Panc1 (cell line): ENCODE data around the gene GPR119. TPM values are rescaled to one million over a fixed set of nuclear protein-coding genes. Genes with fewer than 3 reads are reported as not detected.

Experiments used
- ATAC-seq: fragments of 200-7000 bp; cut with Tn5 transposase; 2 replicates; pipeline ENCODE4 v1.9.1; 2020; ENCODE audit warnings: mild to moderate bottlenecking, moderate library complexity
- BruUV-seq: library from RNA; stranded (reverse); fragments of 400-500 nt; replicated peaks from 2 replicates; lab custom pipeline; 2021; lab: Mats Ljungman, UMichigan
- CTCF ChIA-PET: fragments of 300-600 bp; sonication (Branson Sonifier 250); formaldehyde crosslinking; loops from one replicate; lab custom pipeline; 2022; ENCODE audit warnings: antibody characterized with exemption; lab: Charles Lee
- POLR2A ChIA-PET: fragments of 300-600 bp; sonication (Branson Sonifier 250); formaldehyde crosslinking; loops from one replicate; lab custom pipeline; 2022; ENCODE audit warnings: antibody characterized with exemption; lab: Charles Lee
- DNase-seq: peaks from one replicate; pipeline ENCODE4 v3.0.0-alpha.2; 2010; ENCODE audit warnings: low read depth, low spot score
- H3K27ac ChIP-seq: 2 replicates; pipeline ENCODE4 v1.5.1; 2011; ENCODE audit warnings: mild to moderate bottlenecking, low read length, inconsistent platforms
- H3K27me3 ChIP-seq: fragments of 200-500 bp; sonication (Bioruptor generic); 2 replicates; pipeline ENCODE4 v1.6.0; 2014; ENCODE audit warnings: low read length, inconsistent platforms; ENCODE audit not compliant: control insufficient read depth, insufficient read depth
- H3K36me3 ChIP-seq: fragments of 200-500 bp; sonication (Bioruptor generic); 2 replicates; pipeline ENCODE4 v1.5.1; 2014; ENCODE audit warnings: inconsistent platforms, mild to moderate bottlenecking, low read length, moderate library complexity; ENCODE audit not compliant: control insufficient read depth, insufficient read depth
- H3K4me1 ChIP-seq: 2 replicates; pipeline ENCODE4 v1.5.1; 2011; ENCODE audit warnings: inconsistent platforms, mild to moderate bottlenecking, low read length, moderate library complexity; ENCODE audit not compliant: control insufficient read depth, insufficient read depth
- H3K4me3 ChIP-seq, 2 experiments: 2 replicates each; pipeline ENCODE4 v1.5.1; 2011 to 2012; ENCODE audit warnings: low read depth in 2 of 2, low read length in 2 of 2, mild to moderate bottlenecking in 2 of 2, inconsistent platforms in 1 of 2, moderate library complexity in 1 of 2
- H3K9me3 ChIP-seq: fragments of 200-500 bp; sonication (Bioruptor generic); 2 replicates; pipeline ENCODE4 v1.5.1; 2014; ENCODE audit warnings: low read depth, mild to moderate bottlenecking, inconsistent platforms, low read length, moderate library complexity; ENCODE audit not compliant: control insufficient read depth, insufficient read depth
- CTCF ChIP-seq: fragments of 450-650 bp; IDR thresholded peaks from 2 replicates; pipeline ENCODE4 v1.5.1; 2017; ENCODE audit warnings: mild to moderate bottlenecking
- POLR2AphosphoS5 ChIP-seq: IDR thresholded peaks from 2 replicates; pipeline ENCODE4 v1.6.1; 2012; ENCODE audit warnings: mild to moderate bottlenecking, low read depth, low read length, moderate library complexity
- REST ChIP-seq, 2 experiments: IDR thresholded peaks; 2 replicates each; pipeline ENCODE4 v1.6.1; 2011 to 2012; ENCODE audit warnings: low read depth in 2 of 2, control low read depth in 1 of 2, low read length in 1 of 2, mild to moderate bottlenecking in 1 of 2, moderate library complexity in 1 of 2; ENCODE audit not compliant: insufficient read depth in 1 of 2
- SIN3A ChIP-seq: IDR thresholded peaks from 2 replicates; pipeline ENCODE4 v1.6.1; 2012; ENCODE audit warnings: low read depth, mild to moderate bottlenecking, low read length, moderate library complexity, borderline replicate concordance; ENCODE audit not compliant: insufficient read depth
- TCF7L2 ChIP-seq: IDR thresholded peaks from 2 replicates; pipeline ENCODE4 v1.6.1; 2011; ENCODE audit warnings: mild to moderate bottlenecking, low read depth, low read length, inconsistent platforms
- in situ Hi-C: cut with HindIII; loops from 2 replicates; pipeline ENCODE4 v1.10.0; 2016; ENCODE audit warnings: low sequenced_read_pairs, low pct_unique_long_range_greater_than_20kb
- intact Hi-C: fragments of 100-400 bp; cut with micrococcal nuclease; formaldehyde crosslinking; loops from one replicate; pipeline ENCODE4 v1.10.0; 2022; ENCODE audit not compliant: unreplicated experiment
- total RNA-seq: library from RNA; stranded (reverse); gene quantifications from one replicate; pipeline ENCODE4 v1.2.1, GENCODE V29; 2021; ENCODE audit not compliant: unreplicated experiment

GPR119 gene
- total RNA-seq, 1 experiment from 2014 or later: not detected

GRCh38 chrX:130419263-130419662 lies 33.8 kb upstream of the GPR119 start:
- H3K4me1 ChIP-seq: no peaks in the 10 kb centered on the region
- TF ChIP-seq TCF7L2 (no peak), SIN3A (no peak), CTCF (no peak), POLR2AphosphoS5 (no peak)
- H3K9me3 ChIP-seq: no peaks in the 10 kb centered on the region
- no peaks in the 10 kb centered on the region; the same call in 1 of the 2 replicates for H3K27me3 ChIP-seq
- no peak for DNase-seq
- in situ Hi-C loops (no loop called here), intact Hi-C loops (no loop called here)
- no peak overlapping the region for H3K27ac ChIP-seq
- no peak overlapping the region for H3K4me3 ChIP-seq
- H3K36me3 ChIP-seq: no peaks in the 10 kb centered on the region
- BruUV-seq: no TSS peak
- no peak for ATAC-seq
- ChIA-PET POLR2A (no interaction called here), CTCF (no interaction called here)

- DNase-seq (no peak), ATAC-seq (no peak)
- BruUV-seq: no TSS peak
- intact Hi-C loops: no loop called here
- in situ Hi-C loops: no loop called here
- Histone ChIP-seq H3K9me3 (no peaks in the 10 kb centered on the region), H3K27ac (no peak overlapping the region), H3K4me3 (no peak overlapping the region), H3K4me1 (no peaks in the 10 kb centered on the region), H3K36me3 (no peaks in the 10 kb centered on the region), H3K27me3 (no peaks in the 10 kb centered on the region; the same call in 1 of the 2 replicates)
- CTCF ChIA-PET: no interaction called here
- TF ChIP-seq CTCF (no peak), REST (IDR thresholded peaks at IDR 0.05; ENCODE audit: insufficient read depth in 1 of 2, low read depth in 2 of 2, low read length in 1 of 2) (no peak), POLR2AphosphoS5 (no peak), SIN3A (no peak), TCF7L2 (no peak)
- POLR2A ChIA-PET: no interaction called here
These were observed 33.3 kb upstream of the GPR119 start for GRCh38 chrX:130418740-130419139.
